Activated T-cell treated with anti-CD3 and anti-CD28 coated beads for 4 hours (primary cell): ENCODE data around the gene RIC3.

Experiments
- DNase-seq: peaks from one replicate; pipeline ENCODE4 v3.0.0-alpha.2; 2020

Gene RIC3

GRCh38 chr11:8066036-8066910 is 102.6 kb downstream of the RIC3 start:
- no peak for DNase-seq

GRCh38 chr11:8065031-8065430 is 103.8 kb downstream of the RIC3 start:
- no peak for DNase-seq

GRCh38 chr11:8063324-8063723 is 105.5 kb downstream of the RIC3 start:
- DNase-seq = no peak

- no peak for DNase-seq
Observed at GRCh38 chr11:8062781-8063257, 106.0 kb downstream of the RIC3 start.

GRCh38 chr11:8061555-8062428 is 107.0 kb downstream of the RIC3 start:
- no peak for DNase-seq

- no peak for DNase-seq
Observed at GRCh38 chr11:8060801-8061554, 107.8 kb downstream of the RIC3 start.

- DNase-seq = no peak
Observed at GRCh38 chr11:8060146-8060719, 108.6 kb downstream of the RIC3 start.

GRCh38 chr11:8059571-8060011 is 109.2 kb downstream of the RIC3 start:
- no peak for DNase-seq

GRCh38 chr11:8059030-8059429 is 109.8 kb downstream of the RIC3 start:
- DNase-seq = no peak

GRCh38 chr11:8058216-8058615 is 110.6 kb downstream of the RIC3 start:
- no peak for DNase-seq

GRCh38 chr11:8056810-8057463 is 111.9 kb downstream of the RIC3 start:
- DNase-seq = no peak
